Gastroesophageal sphincter (tissue), 4 donors: Measurements from ENCODE around the gene SMIM22. TPM values are rescaled to one million over a fixed set of nuclear protein-coding genes. Genes with fewer than 3 reads are reported as not detected.

Source experiments
- ATAC-seq: fragments of 150-250 bp; one replicate; pipeline ENCODE4 v1.9.1; 2016; ENCODE audit warnings: mild to moderate bottlenecking, moderate library complexity
- H3K27ac ChIP-seq, 4 donors: fragments of 200-600 bp; sonication (generic) in 3 of 4; 1 replicate in 3 of 4; 2 replicates in 1 of 4; pipeline ENCODE4 v1.5.1; 2016 to 2019
- H3K27me3 ChIP-seq: fragments of 200-600 bp; sonication (generic); one replicate; pipeline ENCODE4 v1.5.1; 2019
- H3K36me3 ChIP-seq, 2 donors: fragments of 200-600 bp; sonication (generic); one replicate each; pipeline ENCODE4 v1.5.1; 2019; ENCODE audit warnings: control low read depth in 1 of 2
- H3K4me1 ChIP-seq, 3 donors: fragments of 200-600 bp; sonication (generic); 1 replicate in 2 of 3; 2 replicates in 1 of 3; pipeline ENCODE4 v1.5.1; 2016 to 2019; ENCODE audit warnings: control low read depth in 2 of 3
- H3K4me3 ChIP-seq, 2 donors: fragments of 200-600 bp; sonication (generic); one replicate each; pipeline ENCODE4 v1.5.1; 2019; ENCODE audit warnings: mild to moderate bottlenecking in 1 of 2, moderate library complexity in 1 of 2
- H3K9me3 ChIP-seq, 3 donors: fragments of 200-600 bp; sonication (generic); one replicate each; pipeline ENCODE4 v1.5.1; 2017 to 2019; ENCODE audit warnings: control low read depth in 2 of 3
- EP300 ChIP-seq: sonication (generic); formaldehyde crosslinking; IDR thresholded peaks from one replicate; pipeline ENCODE4 v1.6.1; 2017; ENCODE audit warnings: antibody characterized with exemption, mild to moderate bottlenecking
- POLR2A ChIP-seq, 2 donors: fragments of 450-650 bp; IDR thresholded peaks; one replicate each; pipeline ENCODE4 v1.6.1; 2017; ENCODE audit warnings: antibody characterized with exemption in 2 of 2, mild to moderate bottlenecking in 2 of 2, moderate library complexity in 1 of 2
- POLR2AphosphoS5 ChIP-seq: sonication (generic); formaldehyde crosslinking; IDR thresholded peaks from one replicate; pipeline ENCODE4 v1.6.1; 2017; ENCODE audit warnings: antibody characterized with exemption
- WGBS, 2 donors: methylation state at CpG; one replicate each; pipeline ENCODE4 v1.1.5; 2018; ENCODE audit warnings: low coverage in 1 of 2; 5-methylcytosine and 5-hydroxymethylcytosine counted together
- total RNA-seq, 4 donors: library from RNA; depleted of rRNA; stranded (reverse); fragments of >200 nt; gene quantifications; one replicate each; pipeline ENCODE4 v1.1.0, GENCODE V29; 2016
- TF ChIP-seq, protein P1 (sequence below), 4 experiments: fragments of 200-600 bp in 2 of 4; fragments of 450-650 bp in 2 of 4; sonication (generic) in 1 of 4; IDR thresholded peaks; one replicate each; pipeline ENCODE4 v1.5.1; 2017 to 2019; ENCODE audit warnings: antibody characterized with exemption in 4 of 4, mild to moderate bottlenecking in 2 of 4, moderate library complexity in 2 of 4

The SMIM22 gene
- total RNA-seq, 4 donors from 2014 or later = not detected

- peaks cover 0 to 26% of the 10 kb centered on the region in 2 donors for H3K36me3 ChIP-seq
- no peak overlapping the region for H3K27ac ChIP-seq
- H3K9me3 ChIP-seq = no peaks in the 10 kb centered on the region
- H3K27me3 ChIP-seq = peaks cover under 1% of the 10 kb centered on the region
- ATAC-seq = no peak
- TF ChIP-seq EP300 = no peak
- TF ChIP-seq POLR2AphosphoS5 = no peak
- TF ChIP-seq, protein P1, sequence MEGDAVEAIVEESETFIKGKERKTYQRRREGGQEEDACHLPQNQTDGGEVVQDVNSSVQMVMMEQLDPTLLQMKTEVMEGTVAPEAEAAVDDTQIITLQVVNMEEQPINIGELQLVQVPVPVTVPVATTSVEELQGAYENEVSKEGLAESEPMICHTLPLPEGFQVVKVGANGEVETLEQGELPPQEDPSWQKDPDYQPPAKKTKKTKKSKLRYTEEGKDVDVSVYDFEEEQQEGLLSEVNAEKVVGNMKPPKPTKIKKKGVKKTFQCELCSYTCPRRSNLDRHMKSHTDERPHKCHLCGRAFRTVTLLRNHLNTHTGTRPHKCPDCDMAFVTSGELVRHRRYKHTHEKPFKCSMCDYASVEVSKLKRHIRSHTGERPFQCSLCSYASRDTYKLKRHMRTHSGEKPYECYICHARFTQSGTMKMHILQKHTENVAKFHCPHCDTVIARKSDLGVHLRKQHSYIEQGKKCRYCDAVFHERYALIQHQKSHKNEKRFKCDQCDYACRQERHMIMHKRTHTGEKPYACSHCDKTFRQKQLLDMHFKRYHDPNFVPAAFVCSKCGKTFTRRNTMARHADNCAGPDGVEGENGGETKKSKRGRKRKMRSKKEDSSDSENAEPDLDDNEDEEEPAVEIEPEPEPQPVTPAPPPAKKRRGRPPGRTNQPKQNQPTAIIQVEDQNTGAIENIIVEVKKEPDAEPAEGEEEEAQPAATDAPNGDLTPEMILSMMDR (IDR thresholded peaks at IDR 0.05) = no peak
- no peak for TF ChIP-seq POLR2A (IDR thresholded peaks at IDR 0.05)
- no peaks in the 10 kb centered on the region for H3K4me1 ChIP-seq
- no peak overlapping the region for H3K4me3 ChIP-seq
- 56 to 68% methylated on average over 2 to 8 of the region's 13 CpGs for WGBS, 2 donors
Observed at GRCh38 chr16:4792951-4793513, 2.1 kb upstream of the SMIM22 start.

DNA sequence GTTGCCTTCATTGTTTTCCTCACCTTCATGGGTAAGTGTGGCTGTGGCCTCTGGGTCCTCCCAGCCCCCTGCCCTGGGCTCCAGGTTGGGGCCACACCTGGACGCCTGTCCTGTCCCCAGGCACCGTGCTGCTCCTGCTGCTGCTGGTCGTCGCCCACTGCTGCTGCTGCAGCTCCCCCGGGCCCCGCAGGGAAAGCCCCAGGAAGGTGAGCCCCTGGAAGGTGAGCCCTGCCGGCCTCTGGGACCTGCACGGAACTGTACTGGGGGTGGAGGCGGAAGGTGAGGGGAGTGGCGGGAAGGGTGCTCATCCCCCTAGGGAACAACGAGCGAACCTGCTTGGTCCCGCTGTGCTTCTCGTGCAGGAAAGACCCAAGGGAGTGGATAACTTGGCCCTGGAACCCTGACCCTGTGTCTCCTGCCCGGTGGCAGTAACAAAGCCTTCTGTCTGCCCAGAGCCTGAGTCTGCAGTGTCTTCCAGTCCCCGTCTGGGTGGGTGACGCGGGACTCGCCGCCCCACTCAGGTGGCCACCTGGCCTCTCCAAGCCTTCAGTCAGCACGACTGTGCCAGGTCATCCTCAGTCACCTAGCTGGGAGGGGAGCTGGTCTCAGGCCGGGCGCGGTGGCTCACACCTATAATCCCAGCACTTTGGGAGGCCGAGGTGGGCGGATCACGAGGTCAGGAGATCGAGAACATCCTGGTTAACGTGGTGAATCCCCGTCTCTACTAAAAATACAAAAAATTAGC is 831 bp downstream of the SMIM22 start:
- no peak for ATAC-seq
- Histone ChIP-seq H3K36me3 (peaks cover 0 to 49% of the 10 kb centered on the region in 2 donors), H3K27me3 (no peaks in the 10 kb centered on the region), H3K4me3 (no peak overlapping the region), H3K27ac (no peak overlapping the region), H3K9me3 (no peaks in the 10 kb centered on the region), H3K4me1 (peaks cover 0 to 11% (median 2%) of the 10 kb centered on the region in 3 donors)
- TF ChIP-seq EP300 (no peak), POLR2A (IDR thresholded peaks at IDR 0.05) (no peak), POLR2AphosphoS5 (no peak)
- TF ChIP-seq, protein P1 (IDR thresholded peaks at IDR 0.05) = no peak
- WGBS, 2 donors = 81 to 87% methylated on average over 3 of the region's 30 CpGs

GRCh38 chr16:4796982-4797804 is 2.0 kb downstream of the SMIM22 start:
- WGBS, 2 donors = 20 to 96% methylated on average over 1 to 4 of the region's 21 CpGs
- H3K9me3 ChIP-seq = no peaks in the 10 kb centered on the region
- no peak overlapping the region for H3K27ac ChIP-seq
- H3K36me3 ChIP-seq = peaks cover 0 to 49% of the 10 kb centered on the region in 2 donors
- H3K27me3 ChIP-seq = no peaks in the 10 kb centered on the region
- no peak for ATAC-seq
- H3K4me3 ChIP-seq = no peak overlapping the region
- H3K4me1 ChIP-seq = peaks cover 0 to 21% (median 10%) of the 10 kb centered on the region in 3 donors
- TF ChIP-seq, protein P1 (IDR thresholded peaks at IDR 0.05) = no peak
- TF ChIP-seq EP300 = no peak
- no peak for TF ChIP-seq POLR2A (IDR thresholded peaks at IDR 0.05)
- no peak for TF ChIP-seq POLR2AphosphoS5

DNA sequence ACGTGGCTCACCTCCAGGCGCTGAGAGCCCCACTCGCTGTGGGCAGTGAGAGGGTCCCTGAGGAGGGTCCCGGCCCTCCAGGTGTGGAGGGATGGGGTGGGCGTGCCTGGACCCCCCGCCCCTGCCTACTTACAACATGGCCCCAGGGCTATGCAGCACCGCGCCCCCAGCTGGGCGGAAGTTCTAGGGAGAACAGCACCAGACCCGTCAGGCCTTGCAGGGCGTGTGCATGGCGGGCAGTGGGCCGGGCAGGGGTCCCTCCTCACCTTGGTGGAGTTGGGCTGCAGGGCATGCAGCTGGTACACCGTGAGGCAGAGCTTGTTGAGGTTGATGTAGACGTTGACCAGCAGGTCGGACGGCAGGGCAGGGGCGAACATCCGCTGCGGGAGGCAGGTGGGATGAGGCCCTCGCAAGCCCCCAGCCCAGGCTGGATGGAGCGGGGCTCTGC is 2.7 kb downstream of the SMIM22 start:
- no peak for ATAC-seq
- Histone ChIP-seq H3K27me3 (no peaks in the 10 kb centered on the region), H3K9me3 (no peaks in the 10 kb centered on the region), H3K4me1 (peaks cover 0 to 22% (median 10%) of the 10 kb centered on the region in 3 donors), H3K36me3 (peaks cover 0 to 49% of the 10 kb centered on the region in 2 donors), H3K4me3 (no peak overlapping the region), H3K27ac (no peak overlapping the region)
- WGBS, 2 donors = no CpG with 5 or more reads among the region's 22 CpGs
- TF ChIP-seq POLR2AphosphoS5 = no peak
- TF ChIP-seq, protein P1 (IDR thresholded peaks at IDR 0.05) = no peak
- no peak for TF ChIP-seq POLR2A (IDR thresholded peaks at IDR 0.05)
- TF ChIP-seq EP300 = no peak
